Common myeloid progenitor, CD34-positive (primary cell): ENCODE results near the gene USP17L30.
"Not testable (repeated sequence)": the region's sequence is repeated elsewhere in the genome, so short reads cannot be mapped to it uniquely, and the experiment has no call there.

Experiments used
- CTCF ChIA-PET: fragments of 350-600 bp; sonication (Branson Sonifier 250); formaldehyde crosslinking; loops from one replicate; lab custom pipeline; 2021; ENCODE audit warnings: antibody characterized with exemption; lab: Charles Lee
- POLR2A ChIA-PET: fragments of 350-600 bp; sonication (Branson Sonifier 250); formaldehyde crosslinking; loops from one replicate; lab custom pipeline; 2021; ENCODE audit warnings: antibody characterized with exemption; lab: Charles Lee
- DNase-seq, 3 donors: peaks; one replicate each; pipeline versions ENCODE4 v3.0.0 to v3.0.0-alpha.2; 2013
- H3K27ac ChIP-seq, 2 experiments: 1 replicate in 1 of 2; 2 replicates in 1 of 2; pipeline ENCODE4 v1.7.0; 2013; ENCODE audit warnings: inconsistent platforms in 2 of 2, low read length in 2 of 2, mild to moderate bottlenecking in 2 of 2, low read depth in 1 of 2, moderate library complexity in 1 of 2; ENCODE audit not compliant: severe bottlenecking in 2 of 2, insufficient read depth in 1 of 2, poor library complexity in 1 of 2
- H3K27me3 ChIP-seq, 5 experiments: replicated peaks in 2 of 5; 1 replicate in 3 of 5; 2 replicates in 2 of 5; pipeline versions ENCODE4 v1.6.1 to v1.7.0; 2013; ENCODE audit warnings: low read length in 4 of 5, mild to moderate bottlenecking in 2 of 5, moderate library complexity in 2 of 5, inconsistent platforms in 1 of 5; ENCODE audit not compliant: insufficient read depth in 5 of 5, control insufficient read depth in 4 of 5
- H3K36me3 ChIP-seq, 4 experiments: 1 replicate in 2 of 4; 2 replicates in 2 of 4; pipeline versions ENCODE4 v1.6.1 to v1.7.0; 2013; ENCODE audit warnings: low read length in 3 of 4, control low read depth in 1 of 4, mild to moderate bottlenecking in 1 of 4; ENCODE audit not compliant: control insufficient read depth in 4 of 4, insufficient read depth in 4 of 4
- H3K4me1 ChIP-seq, 4 experiments: 1 replicate in 3 of 4; 2 replicates in 1 of 4; pipeline versions ENCODE4 v1.6.1 to v1.7.1; 2013; ENCODE audit warnings: low read length in 3 of 4, mild to moderate bottlenecking in 3 of 4, control low read depth in 1 of 4, inconsistent platforms in 1 of 4, moderate library complexity in 1 of 4; ENCODE audit not compliant: control insufficient read depth in 4 of 4, insufficient read depth in 4 of 4; ENCODE audit errors: control extremely low read depth in 1 of 4
- H3K4me3 ChIP-seq, 7 experiments: 1 replicate in 4 of 7; 2 replicates in 3 of 7; pipeline versions ENCODE4 v1.5.1 to v1.7.0; 2013; ENCODE audit warnings: mild to moderate bottlenecking in 7 of 7, low read length in 6 of 7, moderate library complexity in 6 of 7, inconsistent platforms in 2 of 7, low read depth in 2 of 7, control low read depth in 1 of 7; ENCODE audit not compliant: insufficient read depth in 4 of 7, control insufficient read depth in 1 of 7; ENCODE audit errors: extremely low read depth in 1 of 7
- H3K9me3 ChIP-seq, 5 experiments: 1 replicate in 4 of 5; 2 replicates in 1 of 5; pipeline versions ENCODE4 v1.6.1 to v1.7.1; 2013; ENCODE audit warnings: low read length in 4 of 5, mild to moderate bottlenecking in 2 of 5, inconsistent platforms in 1 of 5, low read depth in 1 of 5, moderate library complexity in 1 of 5; ENCODE audit not compliant: control insufficient read depth in 4 of 5, insufficient read depth in 2 of 5; ENCODE audit errors: control extremely low read depth in 1 of 5
- WGBS: methylation state at CpG from one replicate; pipeline ENCODE4 v1.1.5; 2013; ENCODE audit not compliant: insufficient coverage; 5-methylcytosine and 5-hydroxymethylcytosine counted together

The USP17L30 gene

GRCh38 chr4:9405774-9406173 is 42.8 kb downstream of the USP17L30 start:
- WGBS, result 71% methylated on average over 2 of the region's 2 CpGs
- CTCF ChIA-PET, DNase-seq, H3K27ac ChIP-seq, H3K36me3 ChIP-seq, H3K9me3 ChIP-seq, H3K4me1 ChIP-seq, H3K4me3 ChIP-seq, H3K27me3 ChIP-seq, POLR2A ChIA-PET: not testable (repeated sequence)

- POLR2A ChIA-PET, H3K27ac ChIP-seq, DNase-seq, H3K36me3 ChIP-seq, H3K4me1 ChIP-seq, H3K4me3 ChIP-seq, CTCF ChIA-PET, H3K27me3 ChIP-seq, H3K9me3 ChIP-seq: not testable (repeated sequence)
- 80% methylated on average over 2 of the region's 3 CpGs for WGBS
Observed at GRCh38 chr4:9406491-9406890, 43.6 kb downstream of the USP17L30 start.

- no peak overlapping the region for H3K4me3 ChIP-seq
- CTCF ChIA-PET, result no interaction called here
- POLR2A ChIA-PET, result no interaction called here
- WGBS, result 98% methylated on average over 7 of the region's 13 CpGs
- no peaks in the 10 kb centered on the region for H3K36me3 ChIP-seq
- DNase-seq, result no peak
- no peaks in the 10 kb centered on the region for H3K4me1 ChIP-seq
- H3K27me3 ChIP-seq, result no peaks in the 10 kb centered on the region
- no peak overlapping the region for H3K27ac ChIP-seq
- no peaks in the 10 kb centered on the region for H3K9me3 ChIP-seq
Observed at GRCh38 chr4:9409793-9410192, 46.9 kb downstream of the USP17L30 start.
